Measurements from ENCODE around the gene NXT1. TPM values are rescaled to one million over a fixed set of nuclear protein-coding genes. Genes with fewer than 3 reads are reported as not detected.
A peak's percentile ranks its signal among the peaks of the same experiment; 100 is the strongest.

Gene NXT1
- polyA plus RNA-seq, 1 of the 3 experiments (the other 2 are of a cell fraction), result 28.2 TPM

DNA sequence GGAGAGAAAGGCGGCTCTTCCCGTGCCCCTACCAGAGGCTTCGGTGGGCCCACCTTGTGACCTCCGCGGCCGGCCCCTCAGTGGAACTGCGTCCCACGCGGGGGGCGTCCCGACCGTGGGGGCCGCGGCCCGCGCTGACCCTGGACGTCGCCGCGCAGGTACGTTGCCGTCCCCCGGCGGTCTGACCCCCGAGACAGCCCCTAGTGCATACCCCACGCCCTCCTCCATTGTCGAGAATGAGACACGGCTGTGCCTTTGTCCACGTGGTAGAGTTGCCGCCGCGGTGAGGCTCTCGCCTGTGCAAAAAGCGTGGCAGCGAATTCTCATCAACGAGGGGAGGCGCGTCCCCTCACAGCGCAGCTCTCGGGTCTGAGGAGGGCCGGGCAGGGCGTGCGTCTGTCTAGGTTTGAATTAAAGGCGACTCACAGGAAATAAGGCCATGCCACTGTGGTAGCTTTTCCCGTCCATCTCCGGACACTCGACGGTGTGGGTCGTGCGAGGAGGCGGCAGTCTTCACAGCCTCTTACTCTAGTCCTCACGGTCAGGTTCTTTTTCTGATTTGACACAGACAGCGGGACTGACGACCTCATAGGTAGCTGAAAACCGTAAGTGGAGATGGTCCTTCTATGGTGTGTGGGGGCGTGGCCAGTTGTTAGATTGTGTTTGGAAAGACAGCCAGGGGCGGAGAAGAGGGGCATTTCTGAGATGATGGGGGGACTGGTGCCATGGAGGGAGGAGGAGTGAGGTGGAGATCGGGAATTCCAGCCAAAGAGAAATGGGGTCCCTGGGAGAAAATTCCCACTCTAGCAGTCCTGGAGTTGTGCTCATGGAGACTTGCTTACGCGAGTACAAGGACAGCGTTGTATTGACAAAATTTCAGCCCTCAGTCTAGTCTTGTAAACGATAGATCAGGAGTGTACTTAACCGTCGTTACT is 580 bp downstream of the NXT1 start:
- Histone ChIP-seq H3K9me3 (no peaks in the 10 kb centered on the region), H3K27me3 (ENCODE audit: insufficient read depth) (no peaks in the 10 kb centered on the region), H3K4me2 (peak overlapping the region; percentile 97), H3K9ac (peak overlapping the region; percentile 97), H3K9me2 (no peaks in the 10 kb centered on the region), H3K36me3 (replicated peaks in 1 of 2; ENCODE audit: control insufficient read depth in 1 of 2, insufficient read depth in 2 of 2, low read length in 1 of 2) (peaks cover 21 to 24% of the 10 kb centered on the region in 2 experiments), H2AFZ (ENCODE audit: low read depth) (peak overlapping the region; percentile 81), H3F3A (replicated peaks; ENCODE audit: insufficient read depth) (peaks cover 19% of the 10 kb centered on the region), H3K4me3 (ENCODE audit: low read depth in 2 of 2, low read length in 1 of 2) (peak overlapping the region; percentile 93 to 99), H3K4me1 (ENCODE audit: control insufficient read depth in 1 of 2, insufficient read depth in 2 of 2, low read depth in 1 of 2, low read length in 1 of 2) (peaks cover 5 to 11% of the 10 kb centered on the region in 2 experiments; a peak in 3 of 4 replicates), H4K20me1 (ENCODE audit: insufficient read depth) (peaks cover 17% of the 10 kb centered on the region), H3K27ac (ENCODE audit: low read depth in 2 of 2, low read length in 1 of 2) (peak overlapping the region; percentile 65 to 99), H3K79me2 (ENCODE audit: insufficient read depth) (peaks cover 54% of the 10 kb centered on the region)
- WGBS (ENCODE audit: low lambda C conversion rate), result 2% methylated on average over 27 of the region's 64 CpGs
- peak; percentile 56 for DNase-seq
- ChIA-PET POLR2A (interaction anchor here (1.3 to 2.0 kb wide), 4 partner anchors 8 to 70 kb away, joined by 5 to 11 read pairs (median 8); partner anchors contain the start of genes GZF1 and NAPB), CTCF (interaction anchor here (1.5 to 2.2 kb wide), 2 partner anchors 11 to 69 kb away, joined by 3 to 23 read pairs; no protein-coding TSS in a partner anchor)
- TF ChIP-seq, protein P1, sequence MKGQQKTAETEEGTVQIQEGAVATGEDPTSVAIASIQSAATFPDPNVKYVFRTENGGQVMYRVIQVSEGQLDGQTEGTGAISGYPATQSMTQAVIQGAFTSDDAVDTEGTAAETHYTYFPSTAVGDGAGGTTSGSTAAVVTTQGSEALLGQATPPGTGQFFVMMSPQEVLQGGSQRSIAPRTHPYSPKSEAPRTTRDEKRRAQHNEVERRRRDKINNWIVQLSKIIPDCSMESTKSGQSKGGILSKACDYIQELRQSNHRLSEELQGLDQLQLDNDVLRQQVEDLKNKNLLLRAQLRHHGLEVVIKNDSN (IDR thresholded peaks at IDR 0.05; ENCODE audit: borderline replicate concordance, low read depth), result peak; percentile 33; the same call in 1 of the 2 replicates
- TF ChIP-seq POLR2AphosphoS5 (IDR thresholded peaks at IDR 0.05; ENCODE audit: low read depth, low read length), result no peak
- no peak for TF ChIP-seq RCOR1 (IDR thresholded peaks at IDR 0.05; ENCODE audit: low read length)
- TF ChIP-seq, protein P2, sequence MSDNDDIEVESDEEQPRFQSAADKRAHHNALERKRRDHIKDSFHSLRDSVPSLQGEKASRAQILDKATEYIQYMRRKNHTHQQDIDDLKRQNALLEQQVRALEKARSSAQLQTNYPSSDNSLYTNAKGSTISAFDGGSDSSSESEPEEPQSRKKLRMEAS (IDR thresholded peaks at IDR 0.05; ENCODE audit: low read depth), result peak; percentile 81
- peak; percentile 97 for TF ChIP-seq MXI1 (IDR thresholded peaks at IDR 0.05; ENCODE audit: low read depth, low read length)
- no peak for TF ChIP-seq YY1 (IDR thresholded peaks at IDR 0.05; ENCODE audit: low read depth)
- no peak for TF ChIP-seq RAD21 (IDR thresholded peaks at IDR 0.05; ENCODE audit: low read length)
- no peak for TF ChIP-seq RXRA (IDR thresholded peaks at IDR 0.05; ENCODE audit: borderline replicate concordance, low read depth)

DNA sequence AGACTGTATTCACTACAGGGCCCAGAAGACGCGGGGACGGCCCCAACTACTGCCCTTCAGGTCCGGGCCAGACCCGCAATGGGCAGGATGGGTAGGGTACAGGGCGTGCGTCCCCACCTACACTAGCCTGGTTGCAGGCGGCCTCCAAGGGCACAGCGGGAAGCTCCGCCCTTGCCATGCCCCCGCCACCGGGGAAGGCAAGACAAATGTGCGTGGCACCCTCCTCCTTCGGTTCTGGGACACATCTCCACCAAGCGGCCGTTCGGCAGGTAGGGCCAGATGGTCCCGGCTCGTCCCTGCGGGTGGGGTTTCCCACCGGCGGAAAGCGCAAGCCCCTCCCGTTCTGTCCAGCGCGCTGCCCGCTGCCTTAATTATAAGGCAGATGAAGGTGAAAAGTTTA is 5.6 kb downstream of the NXT1 start:
- H3K27ac ChIP-seq (ENCODE audit: low read depth in 2 of 2, low read length in 1 of 2), result no peak overlapping the region
- POLR2A ChIA-PET, result no interaction called here
- peaks cover 15% of the 10 kb centered on the region for H3F3A ChIP-seq (replicated peaks; ENCODE audit: insufficient read depth)
- H3K9me3 ChIP-seq, result no peaks in the 10 kb centered on the region
- no peaks in the 10 kb centered on the region for H3K9me2 ChIP-seq
- CTCF ChIA-PET, result no interaction called here
- no peak overlapping the region for H3K4me2 ChIP-seq
- H3K4me3 ChIP-seq (ENCODE audit: low read depth in 2 of 2, low read length in 1 of 2), result no peak overlapping the region
- H3K36me3 ChIP-seq (replicated peaks in 1 of 2; ENCODE audit: control insufficient read depth in 1 of 2, insufficient read depth in 2 of 2, low read length in 1 of 2), result peaks cover 21 to 28% of the 10 kb centered on the region in 2 experiments
- peaks cover 17% of the 10 kb centered on the region for H4K20me1 ChIP-seq (ENCODE audit: insufficient read depth)
- H3K4me1 ChIP-seq (ENCODE audit: control insufficient read depth in 1 of 2, insufficient read depth in 2 of 2, low read depth in 1 of 2, low read length in 1 of 2), result peaks cover 6 to 23% of the 10 kb centered on the region in 2 experiments; a peak in 3 of 4 replicates
- H3K27me3 ChIP-seq (ENCODE audit: insufficient read depth), result no peaks in the 10 kb centered on the region
- peaks cover 48% of the 10 kb centered on the region for H3K79me2 ChIP-seq (ENCODE audit: insufficient read depth)
- WGBS (ENCODE audit: low lambda C conversion rate), result 94% methylated on average over 15 of the region's 27 CpGs
- DNase-seq, result no peak
- TF ChIP-seq FOXM1 (IDR thresholded peaks at IDR 0.05; ENCODE audit: low read depth), result no peak
- no peak overlapping the region for H2AFZ ChIP-seq (ENCODE audit: low read depth)
- H3K9ac ChIP-seq, result no peak overlapping the region

Data from SK-N-SH (cell line).